WTC11 (cell line): ENCODE data around the gene NTMT2. TPM values are rescaled to one million over a fixed set of nuclear protein-coding genes. Genes with fewer than 3 reads are reported as not detected.

Experiments
- ATAC-seq: fragments of 200-7000 bp; cut with Tn5 transposase; 2 replicates; pipeline ENCODE4 v1.10.0; 2021; ENCODE audit warnings: mild to moderate bottlenecking, moderate library complexity
- CTCF ChIA-PET: fragments of 300-600 bp; sonication (Branson Sonifier 250); formaldehyde crosslinking; loops from one replicate; lab custom pipeline; 2021; ENCODE audit warnings: antibody characterized with exemption; lab: Charles Lee
- POLR2A ChIA-PET: fragments of 350-600 bp; sonication (Branson Sonifier 250); formaldehyde crosslinking; loops from one replicate; lab custom pipeline; 2021; ENCODE audit warnings: antibody characterized with exemption; lab: Charles Lee
- DNase-seq: peaks from one replicate; pipeline ENCODE4 v3.0.0; 2021; ENCODE audit warnings: low spot score
- H3K27ac Mint-ChIP-seq: 2 replicates; pipeline ENCODE4 v1.8.0; 2021; ENCODE audit warnings: mixed read lengths
- H3K27me3 Mint-ChIP-seq: 2 replicates; pipeline ENCODE4 v1.8.0; 2021; ENCODE audit warnings: low read depth, mild to moderate bottlenecking, moderate library complexity, mixed read lengths
- H3K36me3 Mint-ChIP-seq: 2 replicates; pipeline ENCODE4 v1.8.0; 2021; ENCODE audit warnings: mixed read lengths
- H3K4me1 Mint-ChIP-seq: 2 replicates; pipeline ENCODE4 v1.8.0; 2022; ENCODE audit warnings: mixed read lengths
- H3K4me3 Mint-ChIP-seq: 2 replicates; pipeline ENCODE4 v1.8.0; 2021; ENCODE audit warnings: mild to moderate bottlenecking, moderate library complexity, mixed read lengths
- H3K9me3 Mint-ChIP-seq: 2 replicates; pipeline ENCODE4 v1.8.0; 2021; ENCODE audit warnings: mixed read lengths
- ARID4B ChIP-seq: sonication (generic); formaldehyde crosslinking; IDR thresholded peaks from 2 replicates; pipeline ENCODE4 v1.8.0; 2023; ENCODE audit warnings: missing genetic modification reagents, mild to moderate bottlenecking, borderline replicate concordance
- EMX1 ChIP-seq: fragments of 250-450 bp; sonication (Bioruptor Pico); IDR thresholded peaks from 2 replicates; pipeline ENCODE4 v1.8.0; 2021; ENCODE audit warnings: mild to moderate bottlenecking
- SMAD4 ChIP-seq: sonication (generic); formaldehyde crosslinking; IDR thresholded peaks from 2 replicates; pipeline ENCODE4 v1.8.0; 2022; ENCODE audit warnings: mild to moderate bottlenecking, missing genetic modification reagents
- TEAD1 ChIP-seq: sonication (generic); formaldehyde crosslinking; IDR thresholded peaks from 2 replicates; pipeline ENCODE4 v1.8.0; 2022; ENCODE audit warnings: mild to moderate bottlenecking, missing genetic modification reagents
- ZSCAN18 ChIP-seq: fragments of 250-450 bp; sonication (Bioruptor Pico); IDR thresholded peaks from 2 replicates; pipeline ENCODE4 v2.1.2; 2022; ENCODE audit warnings: mild to moderate bottlenecking, moderate library complexity
- total RNA-seq: library from RNA; stranded (reverse); gene quantifications from 3 replicates; pipeline ENCODE4 v1.2.3, GENCODE V29; 2021
- TF ChIP-seq, protein P1 (sequence below): sonication (generic); formaldehyde crosslinking; IDR thresholded peaks from 2 replicates; pipeline ENCODE4 v1.8.1; 2022; ENCODE audit warnings: low read depth, missing genetic modification reagents, borderline replicate concordance
- TF ChIP-seq, protein P2 (sequence below): sonication (generic); formaldehyde crosslinking; IDR thresholded peaks from 2 replicates; pipeline ENCODE4 v1.8.1; 2022; ENCODE audit warnings: low read depth, mild to moderate bottlenecking, moderate library complexity, missing genetic modification reagents, borderline replicate concordance
- TF ChIP-seq, protein P3 (sequence below): sonication (generic); formaldehyde crosslinking; IDR thresholded peaks from 2 replicates; pipeline ENCODE4 v1.8.0; 2023; ENCODE audit warnings: missing genetic modification reagents
- TF ChIP-seq, protein P4 (sequence below): fragments of 250-450 bp; sonication (Bioruptor Pico); IDR thresholded peaks from 2 replicates; pipeline ENCODE4 v1.9.0; 2021; ENCODE audit warnings: mild to moderate bottlenecking
- TF ChIP-seq, protein P5 (sequence below): fragments of 250-450 bp; sonication (Bioruptor Pico); conservative IDR thresholded peaks from 2 replicates; pipeline ENCODE4 v1.9.0; 2021; ENCODE audit warnings: mild to moderate bottlenecking
- TF ChIP-seq, protein P6 (sequence below): sonication (generic); formaldehyde crosslinking; IDR thresholded peaks from 2 replicates; pipeline ENCODE4 v1.8.0; 2022; ENCODE audit warnings: mild to moderate bottlenecking, missing genetic modification reagents

Gene NTMT2
- total RNA-seq, 1 experiment from 2014 or later: 0.24 TPM

GRCh38 chr1:170162459-170163246 is 16.9 kb downstream of the NTMT2 start (continued):
- TF ChIP-seq ZSCAN18: no peak

GRCh38 chr1:170164103-170164763 is 18.5 kb downstream of the NTMT2 start:
- no peaks in the 10 kb centered on the region for H3K27me3 Mint-ChIP-seq
- no peaks in the 10 kb centered on the region for H3K9me3 Mint-ChIP-seq
- peaks cover 7% of the 10 kb centered on the region for H3K4me1 Mint-ChIP-seq
- ATAC-seq: no peak
- no peak overlapping the region for H3K4me3 Mint-ChIP-seq
- TF ChIP-seq SMAD4 (CRISPR knock-in tag): no peak
- TF ChIP-seq, protein P1, sequence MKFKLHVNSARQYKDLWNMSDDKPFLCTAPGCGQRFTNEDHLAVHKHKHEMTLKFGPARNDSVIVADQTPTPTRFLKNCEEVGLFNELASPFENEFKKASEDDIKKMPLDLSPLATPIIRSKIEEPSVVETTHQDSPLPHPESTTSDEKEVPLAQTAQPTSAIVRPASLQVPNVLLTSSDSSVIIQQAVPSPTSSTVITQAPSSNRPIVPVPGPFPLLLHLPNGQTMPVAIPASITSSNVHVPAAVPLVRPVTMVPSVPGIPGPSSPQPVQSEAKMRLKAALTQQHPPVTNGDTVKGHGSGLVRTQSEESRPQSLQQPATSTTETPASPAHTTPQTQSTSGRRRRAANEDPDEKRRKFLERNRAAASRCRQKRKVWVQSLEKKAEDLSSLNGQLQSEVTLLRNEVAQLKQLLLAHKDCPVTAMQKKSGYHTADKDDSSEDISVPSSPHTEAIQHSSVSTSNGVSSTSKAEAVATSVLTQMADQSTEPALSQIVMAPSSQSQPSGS (CRISPR knock-in tag): no peak
- TF ChIP-seq, protein P2, sequence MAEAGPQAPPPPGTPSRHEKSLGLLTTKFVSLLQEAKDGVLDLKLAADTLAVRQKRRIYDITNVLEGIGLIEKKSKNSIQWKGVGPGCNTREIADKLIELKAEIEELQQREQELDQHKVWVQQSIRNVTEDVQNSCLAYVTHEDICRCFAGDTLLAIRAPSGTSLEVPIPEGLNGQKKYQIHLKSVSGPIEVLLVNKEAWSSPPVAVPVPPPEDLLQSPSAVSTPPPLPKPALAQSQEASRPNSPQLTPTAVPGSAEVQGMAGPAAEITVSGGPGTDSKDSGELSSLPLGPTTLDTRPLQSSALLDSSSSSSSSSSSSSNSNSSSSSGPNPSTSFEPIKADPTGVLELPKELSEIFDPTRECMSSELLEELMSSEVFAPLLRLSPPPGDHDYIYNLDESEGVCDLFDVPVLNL (CRISPR knock-in tag): no peak
- H3K27ac Mint-ChIP-seq: no peak overlapping the region
- POLR2A ChIA-PET: no interaction called here
- CTCF ChIA-PET: interaction anchor here (0.7 kb wide), 1 partner anchor 16 kb away, joined by 4 read pairs; no protein-coding TSS in a partner anchor
- no peak for DNase-seq
- no peaks in the 10 kb centered on the region for H3K36me3 Mint-ChIP-seq

DNA sequence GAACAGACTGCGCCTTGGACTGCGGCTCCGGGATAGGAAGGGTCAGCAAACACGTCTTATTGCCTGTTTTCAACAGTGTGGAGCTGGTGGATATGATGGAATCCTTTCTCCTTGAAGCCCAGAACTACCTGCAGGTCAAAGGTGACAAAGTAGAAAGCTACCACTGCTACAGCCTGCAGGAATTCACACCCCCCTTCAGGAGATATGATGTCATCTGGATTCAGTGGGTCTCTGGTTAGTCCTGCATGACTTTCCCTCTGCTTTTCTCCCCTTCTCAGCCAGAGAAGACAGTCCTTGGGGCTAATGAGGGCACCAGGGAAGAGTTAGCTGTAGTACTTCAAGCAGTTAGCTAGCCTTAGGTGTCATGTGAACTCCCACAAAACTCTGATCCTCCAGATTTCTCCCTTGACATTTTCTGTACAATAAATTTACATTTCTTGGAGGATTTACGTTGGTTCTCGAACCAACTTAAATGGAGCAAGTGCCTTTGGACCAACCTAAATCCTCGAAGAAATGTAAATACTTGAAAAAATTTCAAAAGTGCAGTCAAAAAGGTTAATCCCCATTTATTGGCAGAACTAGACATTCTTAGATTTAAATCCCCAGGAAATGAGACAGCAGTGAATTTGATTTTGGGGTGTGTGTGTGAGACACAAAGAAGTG is 20.9 kb downstream of the NTMT2 start:
- ATAC-seq: no peak
- no peak overlapping the region for H3K4me3 Mint-ChIP-seq
- H3K36me3 Mint-ChIP-seq: peaks cover 12% of the 10 kb centered on the region
- no peaks in the 10 kb centered on the region for H3K27me3 Mint-ChIP-seq
- no peak overlapping the region for H3K27ac Mint-ChIP-seq
- TF ChIP-seq TEAD1 (no peak), ARID4B (no peak), EMX1 (CRISPR knock-in tag) (no peak)
- TF ChIP-seq, protein P3, sequence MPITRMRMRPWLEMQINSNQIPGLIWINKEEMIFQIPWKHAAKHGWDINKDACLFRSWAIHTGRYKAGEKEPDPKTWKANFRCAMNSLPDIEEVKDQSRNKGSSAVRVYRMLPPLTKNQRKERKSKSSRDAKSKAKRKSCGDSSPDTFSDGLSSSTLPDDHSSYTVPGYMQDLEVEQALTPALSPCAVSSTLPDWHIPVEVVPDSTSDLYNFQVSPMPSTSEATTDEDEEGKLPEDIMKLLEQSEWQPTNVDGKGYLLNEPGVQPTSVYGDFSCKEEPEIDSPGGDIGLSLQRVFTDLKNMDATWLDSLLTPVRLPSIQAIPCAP: no peak
- TF ChIP-seq, protein P4, sequence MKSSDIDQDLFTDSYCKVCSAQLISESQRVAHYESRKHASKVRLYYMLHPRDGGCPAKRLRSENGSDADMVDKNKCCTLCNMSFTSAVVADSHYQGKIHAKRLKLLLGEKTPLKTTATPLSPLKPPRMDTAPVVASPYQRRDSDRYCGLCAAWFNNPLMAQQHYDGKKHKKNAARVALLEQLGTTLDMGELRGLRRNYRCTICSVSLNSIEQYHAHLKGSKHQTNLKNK (CRISPR knock-in tag): no peak
- TF ChIP-seq, protein P5, sequence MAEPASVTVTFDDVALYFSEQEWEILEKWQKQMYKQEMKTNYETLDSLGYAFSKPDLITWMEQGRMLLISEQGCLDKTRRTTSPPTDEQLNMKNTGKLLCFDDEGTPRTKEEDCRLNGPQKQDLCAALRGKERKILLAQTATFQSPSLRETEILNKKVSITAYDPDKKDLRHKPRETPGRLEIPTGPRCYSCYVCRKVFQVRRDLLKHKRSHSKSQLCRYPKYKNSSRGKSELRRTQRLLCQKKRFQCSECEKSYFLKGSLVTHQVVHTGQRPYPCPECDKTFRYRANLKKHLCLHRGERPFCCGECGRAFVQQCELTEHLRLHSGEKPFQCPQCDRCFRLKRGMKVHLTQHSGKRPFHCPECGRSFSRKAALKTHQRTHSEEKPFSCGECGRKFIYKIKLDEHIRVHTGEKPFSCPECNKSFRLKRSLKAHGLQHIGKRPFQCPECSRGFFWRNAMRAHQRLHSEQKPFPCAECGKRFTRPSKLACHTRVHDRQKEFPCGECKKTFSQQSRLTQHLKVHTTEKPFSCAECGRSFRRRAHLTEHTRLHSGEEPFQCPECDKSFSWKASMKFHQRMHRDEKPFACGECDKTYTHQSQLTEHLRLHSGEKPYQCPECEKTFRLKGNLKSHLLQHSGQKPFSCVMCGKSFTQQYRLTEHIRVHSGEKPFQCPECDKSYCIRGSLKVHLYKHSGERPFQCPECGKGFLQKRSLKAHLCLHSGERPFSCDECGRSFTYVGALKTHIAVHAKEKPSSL (CRISPR knock-in tag): no peak
- TF ChIP-seq, protein P6, sequence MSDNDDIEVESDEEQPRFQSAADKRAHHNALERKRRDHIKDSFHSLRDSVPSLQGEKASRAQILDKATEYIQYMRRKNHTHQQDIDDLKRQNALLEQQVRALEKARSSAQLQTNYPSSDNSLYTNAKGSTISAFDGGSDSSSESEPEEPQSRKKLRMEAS (CRISPR knock-in tag): no peak
- H3K9me3 Mint-ChIP-seq: peaks cover 22% of the 10 kb centered on the region
- ChIA-PET CTCF (no interaction called here), POLR2A (no interaction called here)
- peaks cover 4% of the 10 kb centered on the region for H3K4me1 Mint-ChIP-seq
- DNase-seq: no peak
